SK-N-SH (cell line): ENCODE measurements around the gene RELN.

Experiments
- EP300 ChIP-seq, 2 experiments: IDR thresholded peaks; 2 replicates each; pipeline versions ENCODE4 v1.4.0 to v1.6.1; 2012; ENCODE audit warnings: borderline replicate concordance in 1 of 2, low read depth in 1 of 2, low read length in 1 of 2
- EZH2phosphoT487 ChIP-seq: fragments of 200-600 bp; sonication (generic); IDR thresholded peaks from 2 replicates; pipeline ENCODE4 v1.6.1; 2017; ENCODE audit warnings: low read depth, mixed run types, mild to moderate bottlenecking, antibody characterized with exemption, moderate library complexity, borderline replicate concordance
- FOXJ3 ChIP-seq: sonication (generic); formaldehyde crosslinking; IDR thresholded peaks from 2 replicates; pipeline ENCODE4 v1.5.1; 2020; ENCODE audit warnings: mild to moderate bottlenecking, missing genetic modification reagents
- NFIC ChIP-seq: IDR thresholded peaks from 2 replicates; pipeline ENCODE4 v1.4.0; 2012; ENCODE audit warnings: borderline replicate concordance
- POLR2AphosphoS5 ChIP-seq: IDR thresholded peaks from 2 replicates; pipeline ENCODE4 v1.6.1; 2012; ENCODE audit warnings: low read depth, low read length
- RAD21 ChIP-seq: IDR thresholded peaks from 2 replicates; pipeline ENCODE4 v1.6.1; 2012; ENCODE audit warnings: mild to moderate bottlenecking, low read length
- TAF1 ChIP-seq: IDR thresholded peaks from 2 replicates; pipeline ENCODE4 v1.6.1; 2012; ENCODE audit warnings: low read depth, mild to moderate bottlenecking, low read length, moderate library complexity, borderline replicate concordance
- TF ChIP-seq, protein P1 (sequence below): fragments of 200-600 bp; sonication (generic); IDR thresholded peaks from 2 replicates; pipeline ENCODE4 v1.6.1; 2017; ENCODE audit warnings: antibody characterized with exemption, mild to moderate bottlenecking, moderate library complexity

GRCh38 chr7:104017001-104017400 lies 27.5 kb upstream of the RELN start:
- no peak for TF ChIP-seq TAF1
- TF ChIP-seq, protein P1, sequence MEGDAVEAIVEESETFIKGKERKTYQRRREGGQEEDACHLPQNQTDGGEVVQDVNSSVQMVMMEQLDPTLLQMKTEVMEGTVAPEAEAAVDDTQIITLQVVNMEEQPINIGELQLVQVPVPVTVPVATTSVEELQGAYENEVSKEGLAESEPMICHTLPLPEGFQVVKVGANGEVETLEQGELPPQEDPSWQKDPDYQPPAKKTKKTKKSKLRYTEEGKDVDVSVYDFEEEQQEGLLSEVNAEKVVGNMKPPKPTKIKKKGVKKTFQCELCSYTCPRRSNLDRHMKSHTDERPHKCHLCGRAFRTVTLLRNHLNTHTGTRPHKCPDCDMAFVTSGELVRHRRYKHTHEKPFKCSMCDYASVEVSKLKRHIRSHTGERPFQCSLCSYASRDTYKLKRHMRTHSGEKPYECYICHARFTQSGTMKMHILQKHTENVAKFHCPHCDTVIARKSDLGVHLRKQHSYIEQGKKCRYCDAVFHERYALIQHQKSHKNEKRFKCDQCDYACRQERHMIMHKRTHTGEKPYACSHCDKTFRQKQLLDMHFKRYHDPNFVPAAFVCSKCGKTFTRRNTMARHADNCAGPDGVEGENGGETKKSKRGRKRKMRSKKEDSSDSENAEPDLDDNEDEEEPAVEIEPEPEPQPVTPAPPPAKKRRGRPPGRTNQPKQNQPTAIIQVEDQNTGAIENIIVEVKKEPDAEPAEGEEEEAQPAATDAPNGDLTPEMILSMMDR, result no peak
- TF ChIP-seq EZH2phosphoT487, result no peak
- TF ChIP-seq NFIC, result no peak
- TF ChIP-seq POLR2AphosphoS5, result no peak
- TF ChIP-seq EP300 (IDR thresholded peaks at IDR 0.05; ENCODE audit: borderline replicate concordance in 1 of 2, low read depth in 1 of 2, low read length in 1 of 2), result no peak
- TF ChIP-seq FOXJ3 (CRISPR knock-in tag), result no peak
- no peak for TF ChIP-seq RAD21
